Measurements from ENCODE around the gene RALY. TPM values are rescaled to one million over a fixed set of nuclear protein-coding genes. Genes with fewer than 3 reads are reported as not detected.
A peak's percentile ranks its signal among the peaks of the same experiment; 100 is the strongest.
"Not testable (repeated sequence)": the region's sequence is repeated elsewhere in the genome, so short reads cannot be mapped to it uniquely, and the experiment has no call there.

Gene RALY
- total and polyA plus RNA-seq, 2 donors (not counting 3 experiments of a cell fraction or from before 2014, with no cell fraction given) = 142 to 146 TPM

DNA sequence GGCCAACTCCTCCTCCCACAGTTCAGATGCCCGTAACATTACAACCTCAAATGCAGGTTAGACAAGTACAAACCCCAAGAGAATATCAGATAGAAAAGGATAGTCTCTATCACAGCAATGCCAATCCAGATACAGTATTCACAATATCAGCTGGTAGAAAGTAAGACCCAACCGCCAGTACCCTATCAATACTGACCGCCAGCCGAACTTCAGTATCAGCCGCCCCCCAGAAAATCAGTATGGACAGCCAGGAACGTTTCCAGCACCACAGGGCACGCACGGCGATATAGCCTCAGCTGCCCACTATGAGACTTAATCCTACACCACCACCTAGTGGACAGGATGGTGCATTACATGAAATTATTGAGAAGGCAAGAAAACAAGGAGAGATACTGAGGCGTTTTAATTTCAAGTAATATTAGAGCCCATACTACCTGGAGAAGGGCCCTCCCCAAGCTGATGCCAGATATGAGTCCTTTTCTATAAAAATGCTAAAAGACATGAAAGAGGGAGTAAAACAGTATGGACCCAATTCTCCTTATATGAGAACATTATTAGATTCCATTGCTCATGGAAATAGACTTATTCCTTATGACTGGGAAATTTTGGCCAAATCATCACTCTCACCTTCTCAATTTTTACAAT, 135.9 kb downstream of the RALY start:
- Histone ChIP-seq H3K9ac (replicated peaks; ENCODE audit: extremely low read depth, insufficient read depth, low read length) (no peak overlapping the region), H3K9me1 (replicated peaks; ENCODE audit: control insufficient read depth, extremely low read depth, insufficient read depth, low read length) (no peaks in the 10 kb centered on the region), H4K20me1 (replicated peaks; ENCODE audit: control insufficient read depth, extremely low read depth, insufficient read depth, low read length) (no peaks in the 10 kb centered on the region), H3K4me3 (replicated peaks in 1 of 3; ENCODE audit: insufficient read depth in 1 of 3, low read depth in 1 of 3, low read length in 3 of 3) (no peak overlapping the region), H3K9me3 (replicated peaks; ENCODE audit: control insufficient read depth, insufficient read depth, low read length) (no peaks in the 10 kb centered on the region), H3K4me1 (ENCODE audit: control insufficient read depth, extremely low read depth, insufficient read depth, low read length) (peaks cover 3% of the 10 kb centered on the region), H2AFZ (ENCODE audit: low read depth, low read length) (peak overlapping the region; percentile 53), H3K27me3 (ENCODE audit: control insufficient read depth in 2 of 2, insufficient read depth in 2 of 2, low read length in 2 of 2) (no peaks in the 10 kb centered on the region), H3K36me3 (ENCODE audit: control insufficient read depth in 2 of 2, extremely low read depth in 1 of 2, insufficient read depth in 2 of 2, low read length in 2 of 2) (no peaks in the 10 kb centered on the region), H3K4me2 (ENCODE audit: insufficient read depth, low read length) (peak overlapping the region; percentile 24), H3K79me2 (ENCODE audit: control insufficient read depth, insufficient read depth, low read length) (no peaks in the 10 kb centered on the region), H3K27ac (ENCODE audit: insufficient read depth, low read depth, low read length) (no peak overlapping the region)
- CTCF ChIA-PET = interaction anchor here (0.5 to 3.9 kb wide), 7 partner anchors 8 to 644 kb away, joined by 3 to 30 read pairs (median 4); partner anchors contain the start of gene EIF2S2
- no TSS peak for BruUV-seq (replicated peaks)
- intact Hi-C loops (cut with micrococcal nuclease) = loop anchor here (1.0 to 5.0 kb wide), 8 partner anchors 17 to 461 kb away; partner anchors contain the start of genes EIF2S2 and ZNF341
- TF ChIP-seq EZH2 (IDR thresholded peaks at IDR 0.05; ENCODE audit: borderline replicate concordance, low read depth, low read length, severe bottlenecking) = no peak
- TF ChIP-seq CTCF (IDR thresholded peaks at IDR 0.05; ENCODE audit: extremely low read depth in 1 of 2, insufficient read depth in 1 of 2, low read depth in 1 of 2, low read length in 2 of 2) = peak; percentile 61 to 76
- peak; percentile 82 for FAIRE-seq
- dilution Hi-C loops (cut with MboI; ENCODE audit: extremely low pct_ligation_motif_present, low sequenced_read_pairs) = no loop called here
- peak; percentile 78 for DNase-seq (ENCODE audit: low read depth, low spot score)
- POLR2A ChIA-PET = interaction anchor here (0.7 kb wide), 1 partner anchor 17 kb away, joined by 4 read pairs; the partner anchor contains the start of gene EIF2S2

DNA sequence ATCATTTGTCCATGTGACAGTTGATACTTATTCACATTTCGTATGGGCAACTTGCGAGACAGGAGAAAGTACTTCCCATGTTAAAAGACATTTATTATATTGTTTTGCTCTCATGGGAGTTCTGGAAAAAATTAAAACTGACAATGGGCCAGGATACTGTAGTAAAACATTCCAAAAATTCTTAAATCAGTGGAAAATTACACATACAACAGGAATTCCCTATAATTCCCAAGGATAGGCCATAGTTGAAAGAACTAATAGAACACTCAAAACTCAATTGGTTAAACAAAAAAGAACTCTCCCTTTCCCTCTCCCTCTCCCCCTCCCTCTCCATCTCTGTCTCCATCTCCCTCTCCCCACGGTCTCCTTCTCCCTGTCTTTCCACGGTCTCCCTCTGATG, 137.8 kb downstream of the RALY start:
- no peaks in the 10 kb centered on the region for H3K9me3 ChIP-seq (replicated peaks; ENCODE audit: control insufficient read depth, insufficient read depth, low read length)
- H3K9ac ChIP-seq (replicated peaks; ENCODE audit: extremely low read depth, insufficient read depth, low read length) = no peak overlapping the region
- no TSS peak for BruUV-seq (replicated peaks)
- peaks cover 0 to 4% of the 10 kb centered on the region in 2 experiments for H3K27me3 ChIP-seq (ENCODE audit: control insufficient read depth in 2 of 2, insufficient read depth in 2 of 2, low read length in 2 of 2)
- H2AFZ ChIP-seq (ENCODE audit: low read depth, low read length) = no peak overlapping the region
- POLR2A ChIA-PET = no interaction called here
- no peak overlapping the region for H3K27ac ChIP-seq (ENCODE audit: insufficient read depth, low read depth, low read length)
- no peak for FAIRE-seq
- no peaks in the 10 kb centered on the region for H3K9me1 ChIP-seq (replicated peaks; ENCODE audit: control insufficient read depth, extremely low read depth, insufficient read depth, low read length)
- intact Hi-C loops (cut with micrococcal nuclease) (no loop called here), dilution Hi-C loops (cut with MboI; ENCODE audit: extremely low pct_ligation_motif_present, low sequenced_read_pairs) (no loop called here)
- H3K36me3 ChIP-seq (ENCODE audit: control insufficient read depth in 2 of 2, extremely low read depth in 1 of 2, insufficient read depth in 2 of 2, low read length in 2 of 2) = no peaks in the 10 kb centered on the region
- no peak overlapping the region for H3K4me3 ChIP-seq (replicated peaks in 1 of 3; ENCODE audit: insufficient read depth in 1 of 3, low read depth in 1 of 3, low read length in 3 of 3)
- CTCF ChIA-PET = interaction anchor here (3.6 to 3.9 kb wide), 2 partner anchors 19 to 269 kb away, joined by 15 to 30 read pairs; partner anchors contain the start of gene EIF2S2
- no peak overlapping the region for H3K4me2 ChIP-seq (ENCODE audit: insufficient read depth, low read length)
- H3K4me1 ChIP-seq (ENCODE audit: control insufficient read depth, extremely low read depth, insufficient read depth, low read length) = peaks cover 3% of the 10 kb centered on the region
- H4K20me1 ChIP-seq (replicated peaks; ENCODE audit: control insufficient read depth, extremely low read depth, insufficient read depth, low read length) = no peaks in the 10 kb centered on the region
- DNase-seq (ENCODE audit: low read depth, low spot score) = no peak
- no peaks in the 10 kb centered on the region for H3K79me2 ChIP-seq (ENCODE audit: control insufficient read depth, insufficient read depth, low read length)
- TF ChIP-seq POLR2AphosphoS5 (IDR thresholded peaks at IDR 0.05; ENCODE audit: insufficient read depth, low read depth, low read length) (no peak), MYC (IDR thresholded peaks at IDR 0.05; ENCODE audit: low read depth, low read length) (no peak)

DNA sequence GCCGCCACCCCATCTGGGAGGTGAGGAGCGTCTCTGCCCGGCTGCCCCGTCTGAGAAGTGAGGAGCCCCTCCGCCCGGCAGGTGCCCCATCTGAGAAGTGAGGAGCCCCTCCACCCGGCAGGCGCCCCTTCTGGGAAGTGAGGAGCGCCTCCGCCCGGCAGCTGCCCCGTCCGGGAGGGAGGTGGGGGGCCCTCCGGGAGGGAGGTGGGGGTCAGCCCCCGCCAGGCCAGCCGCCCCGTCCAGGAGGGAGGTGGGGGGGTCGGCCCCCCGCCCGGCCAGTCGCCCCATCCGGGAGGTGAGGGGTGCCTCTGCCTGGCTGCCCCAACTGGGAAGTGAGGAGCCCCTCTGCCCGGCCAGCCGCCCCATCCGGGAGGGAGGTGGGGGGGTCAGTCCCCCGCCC, 138.8 kb downstream of the RALY start:
- H3K4me3 ChIP-seq (replicated peaks in 1 of 3; ENCODE audit: insufficient read depth in 1 of 3, low read depth in 1 of 3, low read length in 3 of 3); H3K27ac ChIP-seq (ENCODE audit: insufficient read depth, low read depth, low read length); H3K27me3 ChIP-seq (ENCODE audit: control insufficient read depth in 2 of 2, insufficient read depth in 2 of 2, low read length in 2 of 2); DNase-seq (ENCODE audit: low read depth, low spot score); BruUV-seq (replicated peaks); H3K79me2 ChIP-seq (ENCODE audit: control insufficient read depth, insufficient read depth, low read length); intact Hi-C loops (cut with micrococcal nuclease); FAIRE-seq; H3K9me1 ChIP-seq (replicated peaks; ENCODE audit: control insufficient read depth, extremely low read depth, insufficient read depth, low read length); POLR2A ChIA-PET; H3K9me3 ChIP-seq (replicated peaks; ENCODE audit: control insufficient read depth, insufficient read depth, low read length); dilution Hi-C loops (cut with MboI; ENCODE audit: extremely low pct_ligation_motif_present, low sequenced_read_pairs); H3K36me3 ChIP-seq (ENCODE audit: control insufficient read depth in 2 of 2, extremely low read depth in 1 of 2, insufficient read depth in 2 of 2, low read length in 2 of 2); H3K4me2 ChIP-seq (ENCODE audit: insufficient read depth, low read length); H2AFZ ChIP-seq (ENCODE audit: low read depth, low read length); H4K20me1 ChIP-seq (replicated peaks; ENCODE audit: control insufficient read depth, extremely low read depth, insufficient read depth, low read length); H3K9ac ChIP-seq (replicated peaks; ENCODE audit: extremely low read depth, insufficient read depth, low read length); H3K4me1 ChIP-seq (ENCODE audit: control insufficient read depth, extremely low read depth, insufficient read depth, low read length); CTCF ChIA-PET: not testable (repeated sequence)

All from endothelial cell of umbilical vein (primary cell).